ENCODE results near the gene RIPOR2. TPM values are rescaled to one million over a fixed set of nuclear protein-coding genes. Genes with fewer than 3 reads are reported as not detected.

RIPOR2 gene
- total and polyA plus RNA-seq, 2 donors (not counting 3 experiments of a cell fraction or from before 2014, with no cell fraction given), result 0.10 TPM; not detected in 1

DNA sequence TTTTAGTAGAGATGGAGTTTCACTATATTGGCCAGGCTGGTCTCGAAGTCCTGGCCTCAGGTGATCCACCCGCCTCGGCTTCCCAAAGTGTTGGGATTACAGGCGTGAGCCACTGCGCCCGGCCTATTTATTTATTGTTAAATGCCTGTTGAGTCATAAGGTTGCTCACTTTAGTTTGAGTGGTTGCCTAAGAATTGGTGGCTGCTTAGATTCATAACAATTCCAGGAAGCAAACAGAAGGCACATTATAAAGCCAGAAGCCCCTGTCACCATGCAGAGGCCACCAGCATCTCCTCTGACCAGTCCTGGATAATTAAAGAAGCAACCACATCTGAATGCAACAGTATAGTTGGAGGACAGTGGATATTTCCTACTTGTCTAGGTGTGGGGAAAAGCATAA lies 113.1 kb downstream of the RIPOR2 start:
- DNase-seq (ENCODE audit: low read depth, low spot score), result no peak
- ChIA-PET CTCF (no interaction called here), POLR2A (no interaction called here)
- Histone ChIP-seq H3K9me1 (replicated peaks; ENCODE audit: control insufficient read depth, extremely low read depth, insufficient read depth, low read length) (no peaks in the 10 kb centered on the region), H4K20me1 (replicated peaks; ENCODE audit: control insufficient read depth, extremely low read depth, insufficient read depth, low read length) (no peaks in the 10 kb centered on the region), H3K36me3 (ENCODE audit: control insufficient read depth in 2 of 2, extremely low read depth in 1 of 2, insufficient read depth in 2 of 2, low read length in 2 of 2) (no peaks in the 10 kb centered on the region), H3K27ac (ENCODE audit: insufficient read depth, low read depth, low read length) (no peak overlapping the region), H2AFZ (ENCODE audit: low read depth, low read length) (no peak overlapping the region), H3K27me3 (ENCODE audit: control insufficient read depth in 2 of 2, insufficient read depth in 2 of 2, low read length in 2 of 2) (no peaks in the 10 kb centered on the region), H3K9me3 (replicated peaks; ENCODE audit: control insufficient read depth, insufficient read depth, low read length) (no peaks in the 10 kb centered on the region), H3K4me2 (ENCODE audit: insufficient read depth, low read length) (no peak overlapping the region), H3K4me1 (ENCODE audit: control insufficient read depth, extremely low read depth, insufficient read depth, low read length) (no peaks in the 10 kb centered on the region), H3K9ac (replicated peaks; ENCODE audit: extremely low read depth, insufficient read depth, low read length) (no peak overlapping the region), H3K4me3 (replicated peaks in 1 of 3; ENCODE audit: insufficient read depth in 1 of 3, low read depth in 1 of 3, low read length in 3 of 3) (no peak overlapping the region), H3K79me2 (ENCODE audit: control insufficient read depth, insufficient read depth, low read length) (no peaks in the 10 kb centered on the region)
- BruUV-seq (replicated peaks), result no TSS peak
- TF ChIP-seq POLR2AphosphoS5 (IDR thresholded peaks at IDR 0.05; ENCODE audit: insufficient read depth, low read depth, low read length), result no peak
- TF ChIP-seq, protein P1, sequence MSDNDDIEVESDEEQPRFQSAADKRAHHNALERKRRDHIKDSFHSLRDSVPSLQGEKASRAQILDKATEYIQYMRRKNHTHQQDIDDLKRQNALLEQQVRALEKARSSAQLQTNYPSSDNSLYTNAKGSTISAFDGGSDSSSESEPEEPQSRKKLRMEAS (IDR thresholded peaks at IDR 0.05; ENCODE audit: insufficient read depth, insufficient read length), result no peak
- TF ChIP-seq, protein P2, sequence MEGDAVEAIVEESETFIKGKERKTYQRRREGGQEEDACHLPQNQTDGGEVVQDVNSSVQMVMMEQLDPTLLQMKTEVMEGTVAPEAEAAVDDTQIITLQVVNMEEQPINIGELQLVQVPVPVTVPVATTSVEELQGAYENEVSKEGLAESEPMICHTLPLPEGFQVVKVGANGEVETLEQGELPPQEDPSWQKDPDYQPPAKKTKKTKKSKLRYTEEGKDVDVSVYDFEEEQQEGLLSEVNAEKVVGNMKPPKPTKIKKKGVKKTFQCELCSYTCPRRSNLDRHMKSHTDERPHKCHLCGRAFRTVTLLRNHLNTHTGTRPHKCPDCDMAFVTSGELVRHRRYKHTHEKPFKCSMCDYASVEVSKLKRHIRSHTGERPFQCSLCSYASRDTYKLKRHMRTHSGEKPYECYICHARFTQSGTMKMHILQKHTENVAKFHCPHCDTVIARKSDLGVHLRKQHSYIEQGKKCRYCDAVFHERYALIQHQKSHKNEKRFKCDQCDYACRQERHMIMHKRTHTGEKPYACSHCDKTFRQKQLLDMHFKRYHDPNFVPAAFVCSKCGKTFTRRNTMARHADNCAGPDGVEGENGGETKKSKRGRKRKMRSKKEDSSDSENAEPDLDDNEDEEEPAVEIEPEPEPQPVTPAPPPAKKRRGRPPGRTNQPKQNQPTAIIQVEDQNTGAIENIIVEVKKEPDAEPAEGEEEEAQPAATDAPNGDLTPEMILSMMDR (IDR thresholded peaks at IDR 0.05; ENCODE audit: extremely low read depth in 1 of 2, insufficient read depth in 1 of 2, low read depth in 1 of 2, low read length in 2 of 2), result no peak
- no peak for FAIRE-seq
- intact Hi-C loops (cut with micrococcal nuclease), result no loop called here
- dilution Hi-C loops (cut with MboI; ENCODE audit: extremely low pct_ligation_motif_present, low sequenced_read_pairs), result no loop called here

DNA sequence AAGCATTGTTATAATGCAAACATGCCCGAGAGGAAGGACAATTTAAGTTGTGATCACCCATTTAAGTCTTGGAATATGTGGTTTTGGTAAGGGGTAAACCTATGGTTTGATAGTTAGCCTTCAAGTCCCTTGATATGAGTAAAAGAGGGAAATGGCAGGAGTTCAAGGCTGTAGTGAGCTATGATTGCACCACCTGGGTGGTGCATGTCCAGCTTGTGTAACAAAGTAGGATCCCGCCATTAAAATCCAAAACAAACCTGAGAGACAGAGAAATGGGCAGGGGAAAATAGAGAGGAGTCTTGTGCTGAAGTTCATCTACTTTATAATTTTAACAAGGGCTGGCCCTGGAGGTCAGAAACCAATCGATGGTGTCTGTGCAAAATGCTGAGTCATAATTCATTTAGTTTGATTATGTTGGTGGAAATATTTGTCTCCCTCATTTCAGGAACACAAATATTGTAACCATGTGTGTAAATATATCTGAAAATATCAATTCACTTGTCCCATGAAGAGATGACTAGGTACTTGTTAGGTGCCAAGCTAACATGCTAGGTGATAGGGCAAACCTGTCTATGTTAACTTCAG lies 113.8 kb downstream of the RIPOR2 start:
- Histone ChIP-seq H3K9me1 (replicated peaks; ENCODE audit: control insufficient read depth, extremely low read depth, insufficient read depth, low read length) (no peaks in the 10 kb centered on the region), H3K9me3 (replicated peaks; ENCODE audit: control insufficient read depth, insufficient read depth, low read length) (no peaks in the 10 kb centered on the region), H3K79me2 (ENCODE audit: control insufficient read depth, insufficient read depth, low read length) (no peaks in the 10 kb centered on the region), H3K4me1 (ENCODE audit: control insufficient read depth, extremely low read depth, insufficient read depth, low read length) (no peaks in the 10 kb centered on the region), H3K27me3 (ENCODE audit: control insufficient read depth in 2 of 2, insufficient read depth in 2 of 2, low read length in 2 of 2) (no peaks in the 10 kb centered on the region), H2AFZ (ENCODE audit: low read depth, low read length) (no peak overlapping the region), H3K4me2 (ENCODE audit: insufficient read depth, low read length) (no peak overlapping the region), H3K9ac (replicated peaks; ENCODE audit: extremely low read depth, insufficient read depth, low read length) (no peak overlapping the region), H3K27ac (ENCODE audit: insufficient read depth, low read depth, low read length) (no peak overlapping the region), H4K20me1 (replicated peaks; ENCODE audit: control insufficient read depth, extremely low read depth, insufficient read depth, low read length) (no peaks in the 10 kb centered on the region), H3K36me3 (ENCODE audit: control insufficient read depth in 2 of 2, extremely low read depth in 1 of 2, insufficient read depth in 2 of 2, low read length in 2 of 2) (no peaks in the 10 kb centered on the region), H3K4me3 (replicated peaks in 1 of 3; ENCODE audit: insufficient read depth in 1 of 3, low read depth in 1 of 3, low read length in 3 of 3) (no peak overlapping the region)
- TF ChIP-seq POLR2A (IDR thresholded peaks at IDR 0.05; ENCODE audit: low read depth, low read length), result no peak
- no peak for TF ChIP-seq GATA2 (IDR thresholded peaks at IDR 0.05; ENCODE audit: insufficient read depth, insufficient read length, low read depth, low read length)
- no peak for TF ChIP-seq POLR2AphosphoS5 (IDR thresholded peaks at IDR 0.05; ENCODE audit: insufficient read depth, low read depth, low read length)
- TF ChIP-seq FOS (IDR thresholded peaks at IDR 0.05; ENCODE audit: borderline replicate concordance, insufficient read depth, low read length), result no peak
- TF ChIP-seq, protein P2 (IDR thresholded peaks at IDR 0.05; ENCODE audit: extremely low read depth in 1 of 2, insufficient read depth in 1 of 2, low read depth in 1 of 2, low read length in 2 of 2), result no peak
- no peak for TF ChIP-seq MYC (IDR thresholded peaks at IDR 0.05; ENCODE audit: low read depth, low read length)
- no peak for TF ChIP-seq JUN (IDR thresholded peaks at IDR 0.05; ENCODE audit: borderline replicate concordance, insufficient read depth, insufficient read length, low read depth)
- TF ChIP-seq, protein P1 (IDR thresholded peaks at IDR 0.05; ENCODE audit: insufficient read depth, insufficient read length), result no peak
- TF ChIP-seq EZH2 (IDR thresholded peaks at IDR 0.05; ENCODE audit: borderline replicate concordance, low read depth, low read length, severe bottlenecking), result no peak
- POLR2A ChIA-PET, result no interaction called here
- no peak for FAIRE-seq
- DNase-seq (ENCODE audit: low read depth, low spot score), result no peak
- dilution Hi-C loops (cut with MboI; ENCODE audit: extremely low pct_ligation_motif_present, low sequenced_read_pairs), result no loop called here
- CTCF ChIA-PET, result interaction anchor here (1.3 kb wide), 1 partner anchor 12 kb away, joined by 3 read pairs; no protein-coding TSS in a partner anchor
- no TSS peak for BruUV-seq (replicated peaks)
- intact Hi-C loops (cut with micrococcal nuclease), result no loop called here

Data from endothelial cell of umbilical vein (primary cell).